Tibial nerve (tissue), 4 donors: ENCODE data around the gene PCDHB8. TPM values are rescaled to one million over a fixed set of nuclear protein-coding genes. Genes with fewer than 3 reads are reported as not detected.
A peak's percentile ranks its signal among the peaks of the same experiment; 100 is the strongest.
"Not testable (repeated sequence)": the region's sequence is repeated elsewhere in the genome, so short reads cannot be mapped to it uniquely, and the experiment has no call there.

ENCODE experiments used
- DNase-seq, 2 donors: peaks; one replicate each; pipeline ENCODE4 v3.0.0-alpha.2; 2019; ENCODE audit warnings: low spot score in 2 of 2
- H3K27ac ChIP-seq, 4 donors: fragments of 200-600 bp; sonication (generic) in 3 of 4; one replicate each; pipeline ENCODE4 v1.5.1; 2017 to 2019; ENCODE audit warnings: mild to moderate bottlenecking in 1 of 4
- H3K27me3 ChIP-seq, 2 donors: fragments of 200-600 bp; sonication (generic) in 1 of 2; one replicate each; pipeline versions ENCODE4 v1.5.1 to v1.6.0; 2017 to 2019
- H3K36me3 ChIP-seq, 3 donors: fragments of 200-600 bp; sonication (generic); one replicate each; pipeline ENCODE4 v1.5.1; 2018 to 2019
- H3K4me1 ChIP-seq, 4 donors: fragments of 200-600 bp; sonication (generic) in 3 of 4; one replicate each; pipeline ENCODE4 v1.5.1; 2017 to 2019
- H3K4me3 ChIP-seq, 4 donors: fragments of 200-600 bp; sonication (generic) in 3 of 4; one replicate each; pipeline ENCODE4 v1.5.1; 2017 to 2019; ENCODE audit warnings: mild to moderate bottlenecking in 1 of 4, moderate library complexity in 1 of 4
- H3K9me3 ChIP-seq, 4 donors: fragments of 200-600 bp; sonication (generic) in 3 of 4; one replicate each; pipeline ENCODE4 v1.5.1; 2017 to 2019
- EP300 ChIP-seq, 2 donors: sonication (generic); formaldehyde crosslinking; IDR thresholded peaks; one replicate each; pipeline ENCODE4 v1.6.1; 2017; ENCODE audit warnings: antibody characterized with exemption in 2 of 2, mild to moderate bottlenecking in 1 of 2
- POLR2A ChIP-seq, 2 donors: fragments of 450-650 bp; IDR thresholded peaks; one replicate each; pipeline ENCODE4 v1.6.1; 2017; ENCODE audit warnings: antibody characterized with exemption in 2 of 2, mild to moderate bottlenecking in 2 of 2, moderate library complexity in 2 of 2
- WGBS, 2 donors: methylation state at CpG; one replicate each; pipeline ENCODE4 v1.1.5; 2018; 5-methylcytosine and 5-hydroxymethylcytosine counted together
- total RNA-seq, 4 donors: library from RNA; depleted of rRNA; stranded (reverse); fragments of >200 nt; gene quantifications; one replicate each; pipeline ENCODE4 v1.1.0, GENCODE V29; 2016
- TF ChIP-seq, protein P1 (sequence below), 5 experiments: fragments of 200-600 bp in 3 of 5; fragments of 450-650 bp in 2 of 5; sonication (generic) in 3 of 5; IDR thresholded peaks; one replicate each; pipeline ENCODE4 v1.5.1; 2016 to 2019; ENCODE audit warnings: antibody characterized with exemption in 5 of 5, mild to moderate bottlenecking in 3 of 5, moderate library complexity in 2 of 5

The PCDHB8 gene
- total RNA-seq, 4 donors from 2014 or later, result 1.0 to 4.2 (median 3.5) TPM

DNA sequence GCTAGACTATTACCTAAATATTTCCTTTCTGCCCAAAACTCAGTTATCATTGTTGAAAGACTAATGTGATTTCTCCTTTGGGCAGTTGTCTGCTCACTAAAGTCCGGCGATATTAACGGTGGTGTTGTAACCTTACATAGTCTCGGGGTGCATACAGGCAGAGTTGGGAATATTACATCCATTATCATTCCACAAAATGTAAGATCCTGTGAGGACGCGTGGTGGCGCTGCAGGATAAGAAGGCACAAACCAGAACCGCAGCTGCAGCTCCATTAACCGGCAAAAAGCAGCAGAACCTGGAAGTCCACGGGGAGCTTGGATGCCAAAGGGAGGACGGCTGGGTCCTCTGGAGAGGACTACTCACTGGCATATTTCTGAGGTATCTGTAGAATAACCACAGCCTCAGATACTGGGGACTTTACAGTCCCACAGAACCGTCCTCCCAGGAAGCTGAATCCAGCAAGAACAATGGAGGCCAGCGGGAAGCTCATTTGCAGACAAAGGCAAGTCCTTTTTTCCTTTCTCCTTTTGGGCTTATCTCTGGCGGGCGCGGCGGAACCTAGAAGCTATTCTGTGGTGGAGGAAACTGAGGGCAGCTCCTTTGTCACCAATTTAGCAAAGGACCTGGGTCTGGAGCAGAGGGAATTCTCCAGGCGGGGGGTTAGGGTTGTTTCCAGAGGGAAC is 36.2 kb downstream of the PCDHB8 start, which contains the start of gene PCDHB13:
PCDHB13 (plus strand) TSS at position 264 of the 684 bp plus-strand sequence; CDS start at position 469, 205 bp downstream.
- H3K4me3 ChIP-seq, H3K4me1 ChIP-seq, H3K27me3 ChIP-seq, H3K27ac ChIP-seq: not testable (repeated sequence)
- Histone ChIP-seq H3K9me3 (peaks cover 0 to 96% (median 32%) of the 10 kb centered on the region in 4 donors), H3K36me3 (peaks cover 0 to 21% (median 0%) of the 10 kb centered on the region in 3 donors)
- DNase-seq, result peak in 1 of 2 donors; percentile 24
- 6 to 10% methylated on average over 11 to 13 of the region's 18 CpGs for WGBS, 2 donors
- TF ChIP-seq, protein P1, sequence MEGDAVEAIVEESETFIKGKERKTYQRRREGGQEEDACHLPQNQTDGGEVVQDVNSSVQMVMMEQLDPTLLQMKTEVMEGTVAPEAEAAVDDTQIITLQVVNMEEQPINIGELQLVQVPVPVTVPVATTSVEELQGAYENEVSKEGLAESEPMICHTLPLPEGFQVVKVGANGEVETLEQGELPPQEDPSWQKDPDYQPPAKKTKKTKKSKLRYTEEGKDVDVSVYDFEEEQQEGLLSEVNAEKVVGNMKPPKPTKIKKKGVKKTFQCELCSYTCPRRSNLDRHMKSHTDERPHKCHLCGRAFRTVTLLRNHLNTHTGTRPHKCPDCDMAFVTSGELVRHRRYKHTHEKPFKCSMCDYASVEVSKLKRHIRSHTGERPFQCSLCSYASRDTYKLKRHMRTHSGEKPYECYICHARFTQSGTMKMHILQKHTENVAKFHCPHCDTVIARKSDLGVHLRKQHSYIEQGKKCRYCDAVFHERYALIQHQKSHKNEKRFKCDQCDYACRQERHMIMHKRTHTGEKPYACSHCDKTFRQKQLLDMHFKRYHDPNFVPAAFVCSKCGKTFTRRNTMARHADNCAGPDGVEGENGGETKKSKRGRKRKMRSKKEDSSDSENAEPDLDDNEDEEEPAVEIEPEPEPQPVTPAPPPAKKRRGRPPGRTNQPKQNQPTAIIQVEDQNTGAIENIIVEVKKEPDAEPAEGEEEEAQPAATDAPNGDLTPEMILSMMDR (IDR thresholded peaks at IDR 0.05), result peak in 1 of 5 experiments; percentile 26

DNA sequence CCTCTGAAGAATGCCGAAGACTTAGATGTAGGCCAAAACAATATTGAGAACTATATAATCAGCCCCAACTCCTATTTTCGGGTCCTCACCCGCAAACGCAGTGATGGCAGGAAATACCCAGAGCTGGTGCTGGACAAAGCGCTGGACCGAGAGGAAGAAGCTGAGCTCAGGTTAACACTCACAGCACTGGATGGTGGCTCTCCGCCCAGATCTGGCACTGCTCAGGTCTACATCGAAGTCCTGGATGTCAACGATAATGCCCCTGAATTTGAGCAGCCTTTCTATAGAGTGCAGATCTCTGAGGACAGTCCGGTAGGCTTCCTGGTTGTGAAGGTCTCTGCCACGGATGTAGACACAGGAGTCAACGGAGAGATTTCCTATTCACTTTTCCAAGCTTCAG is 37.0 kb downstream of the PCDHB8 start:
- not testable (repeated sequence) for H3K27ac ChIP-seq, H3K4me3 ChIP-seq, H3K4me1 ChIP-seq, H3K27me3 ChIP-seq, DNase-seq
- 67 to 70% methylated on average over 12 of the region's 12 CpGs for WGBS, 2 donors
- Histone ChIP-seq H3K36me3 (peaks cover 0 to 23% (median 0%) of the 10 kb centered on the region in 3 donors), H3K9me3 (peaks cover 0 to 96% (median 32%) of the 10 kb centered on the region in 4 donors)

DNA sequence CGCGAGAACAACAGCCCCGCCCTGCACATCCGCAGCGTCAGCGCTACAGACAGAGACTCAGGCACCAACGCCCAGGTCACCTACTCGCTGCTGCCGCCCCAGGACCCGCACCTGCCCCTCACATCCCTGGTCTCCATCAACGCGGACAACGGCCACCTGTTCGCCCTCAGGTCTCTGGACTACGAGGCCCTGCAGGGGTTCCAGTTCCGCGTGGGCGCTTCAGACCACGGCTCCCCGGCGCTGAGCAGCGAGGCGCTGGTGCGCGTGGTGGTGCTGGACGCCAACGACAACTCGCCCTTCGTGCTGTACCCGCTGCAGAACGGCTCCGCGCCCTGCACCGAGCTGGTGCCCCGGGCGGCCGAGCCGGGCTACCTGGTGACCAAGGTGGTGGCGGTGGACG is 37.9 kb downstream of the PCDHB8 start:
- not testable (repeated sequence) for H3K27ac ChIP-seq, DNase-seq, H3K4me1 ChIP-seq, H3K4me3 ChIP-seq, H3K27me3 ChIP-seq
- WGBS, 2 donors, result 24 to 36% methylated on average over 9 to 15 of the region's 40 CpGs
- Histone ChIP-seq H3K36me3 (peaks cover 0 to 25% (median 0%) of the 10 kb centered on the region in 3 donors), H3K9me3 (peaks cover 0 to 96% (median 32%) of the 10 kb centered on the region in 4 donors)

DNA sequence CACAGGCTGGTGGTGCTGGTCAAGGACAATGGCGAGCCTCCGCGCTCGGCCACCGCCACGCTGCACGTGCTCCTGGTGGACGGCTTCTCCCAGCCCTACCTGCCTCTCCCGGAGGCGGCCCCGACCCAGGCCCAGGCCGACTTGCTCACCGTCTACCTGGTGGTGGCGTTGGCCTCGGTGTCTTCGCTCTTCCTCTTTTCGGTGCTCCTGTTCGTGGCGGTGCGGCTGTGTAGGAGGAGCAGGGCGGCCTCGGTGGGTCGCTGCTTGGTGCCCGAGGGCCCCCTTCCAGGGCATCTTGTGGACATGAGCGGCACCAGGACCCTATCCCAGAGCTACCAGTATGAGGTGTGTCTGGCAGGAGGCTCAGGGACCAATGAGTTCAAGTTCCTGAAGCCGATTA is 38.4 kb downstream of the PCDHB8 start:
- Histone ChIP-seq H3K36me3 (peaks cover 0 to 25% (median 0%) of the 10 kb centered on the region in 3 donors), H3K9me3 (peaks cover 0 to 96% (median 33%) of the 10 kb centered on the region in 4 donors)
- not testable (repeated sequence) for H3K4me3 ChIP-seq, DNase-seq, H3K4me1 ChIP-seq, H3K27ac ChIP-seq, H3K27me3 ChIP-seq
- 30 to 42% methylated on average over 3 to 14 of the region's 26 CpGs for WGBS, 2 donors

DNA sequence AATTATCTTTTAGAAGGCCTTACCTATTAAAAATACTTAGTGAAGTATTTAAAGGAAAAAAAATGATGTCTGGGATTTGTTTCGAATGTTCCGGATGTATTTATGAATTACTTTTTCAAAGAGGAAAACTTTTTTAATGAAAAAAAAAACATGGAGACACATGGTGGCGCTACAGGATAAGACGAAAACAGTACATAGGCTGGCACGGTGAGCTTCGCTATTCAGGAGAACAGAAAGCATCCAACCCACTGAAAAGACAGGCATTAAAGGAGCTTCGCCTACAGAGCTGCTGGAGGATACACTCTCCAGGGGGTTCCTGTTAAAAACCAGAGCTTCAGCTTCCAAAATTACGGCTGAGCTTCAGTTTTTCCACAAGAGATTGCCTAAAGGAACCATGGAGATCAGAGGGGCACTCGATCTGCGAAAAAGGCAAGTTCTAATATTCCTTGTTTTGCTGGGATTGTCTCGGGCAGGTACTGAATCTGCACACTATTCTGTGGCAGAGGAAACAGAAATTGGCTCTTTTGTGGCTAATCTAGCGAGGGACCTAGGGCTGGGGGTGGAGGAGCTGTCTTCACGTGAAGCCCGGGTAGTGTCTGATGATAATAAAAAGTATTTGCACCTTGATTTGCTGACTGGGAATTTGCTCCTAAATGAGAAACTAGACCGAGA is 45.7 kb downstream of the PCDHB8 start, which contains the start of gene PCDHB14:
PCDHB14 (plus strand) TSS at position 232 of the 672 bp plus-strand sequence; CDS start at position 395, 163 bp downstream.
- DNase-seq, result no peak
- TF ChIP-seq, protein P1 (IDR thresholded peaks at IDR 0.05), result no peak
- TF ChIP-seq EP300 (IDR thresholded peaks at IDR 0.05) (no peak), POLR2A (IDR thresholded peaks at IDR 0.05) (no peak)
- Histone ChIP-seq H3K4me1 (no peaks in the 10 kb centered on the region), H3K36me3 (peaks cover 0 to 20% (median 0%) of the 10 kb centered on the region in 3 donors), H3K9me3 (peaks cover 4 to 98% (median 43%) of the 10 kb centered on the region in 4 donors), H3K27me3 (no peaks in the 10 kb centered on the region), H3K27ac (no peak within 1 kb of the TSS), H3K4me3 (peak within 1 kb of the TSS in 1 of 4 donors; percentile 27)
- WGBS, 2 donors, result 28 to 31% methylated on average over 15 of the region's 15 CpGs

DNA sequence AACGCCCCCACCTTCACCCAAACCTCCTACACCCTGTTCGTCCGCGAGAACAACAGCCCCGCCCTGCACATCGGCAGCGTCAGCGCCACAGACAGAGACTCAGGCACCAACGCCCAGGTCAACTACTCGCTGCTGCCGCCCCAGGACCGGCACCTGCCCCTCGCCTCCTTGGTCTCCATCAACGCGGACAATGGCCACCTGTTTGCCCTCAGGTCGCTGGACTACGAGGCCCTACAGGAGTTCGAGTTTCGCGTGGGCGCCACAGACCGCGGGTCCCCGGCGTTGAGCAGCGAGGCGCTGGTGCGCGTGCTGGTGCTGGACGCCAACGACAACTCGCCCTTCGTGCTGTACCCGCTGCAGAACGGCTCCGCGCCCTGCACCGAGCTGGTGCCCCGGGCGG is 47.3 kb downstream of the PCDHB8 start:
- H3K4me3 ChIP-seq, H3K27me3 ChIP-seq, H3K27ac ChIP-seq, H3K4me1 ChIP-seq, H3K36me3 ChIP-seq, DNase-seq: not testable (repeated sequence)
- peaks cover 4 to 94% (median 41%) of the 10 kb centered on the region in 4 donors for H3K9me3 ChIP-seq
- 14 to 33% methylated on average over 12 to 18 of the region's 40 CpGs for WGBS, 2 donors

DNA sequence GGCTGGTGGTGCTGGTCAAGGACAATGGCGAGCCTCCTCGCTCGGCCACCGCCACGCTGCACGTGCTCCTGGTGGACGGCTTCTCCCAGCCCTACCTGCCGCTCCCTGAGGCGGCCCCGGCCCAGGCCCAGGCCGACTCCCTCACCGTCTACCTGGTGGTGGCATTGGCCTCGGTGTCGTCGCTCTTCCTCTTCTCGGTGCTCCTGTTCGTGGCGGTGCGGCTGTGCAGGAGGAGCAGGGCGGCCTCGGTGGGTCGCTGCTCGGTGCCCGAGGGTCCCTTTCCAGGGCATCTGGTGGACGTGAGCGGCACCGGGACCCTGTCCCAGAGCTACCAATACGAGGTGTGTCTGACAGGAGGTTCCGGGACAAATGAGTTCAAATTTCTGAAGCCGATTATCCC is 47.8 kb downstream of the PCDHB8 start:
- peaks cover 4 to 94% (median 40%) of the 10 kb centered on the region in 4 donors for H3K9me3 ChIP-seq
- not testable (repeated sequence) for H3K27me3 ChIP-seq, H3K4me1 ChIP-seq, H3K4me3 ChIP-seq, H3K36me3 ChIP-seq, DNase-seq, H3K27ac ChIP-seq
- 40 to 51% methylated on average over 8 to 18 of the region's 30 CpGs for WGBS, 2 donors

Other genes with a start within 250 kb of the PCDHB8 start
- gene PCDHAC2, start 211.3 kb upstream of the PCDHB8 start, total RNA-seq, result 1 to 10 TPM in 3 of 4 donors, under 1 TPM in 1; 0.78 to 4.2 (median 2.5) TPM
- under 1 TPM in 1 of 4 donors, not detected in 3; 0.21 TPM for gene PCDHB1, start 126.4 kb upstream of the PCDHB8 start, total RNA-seq
- gene PCDHB2, start 83.2 kb upstream of the PCDHB8 start, total RNA-seq, result 1 to 10 TPM; 1.7 to 7.5 (median 4.6) TPM
- 1 to 10 TPM; 3.9 to 7.4 (median 4.9) TPM for gene PCDHB3, start 77.3 kb upstream of the PCDHB8 start, total RNA-seq
- gene PCDHB4, start 56.0 kb upstream of the PCDHB8 start, total RNA-seq, result 10 to 100 TPM in 3 of 4 donors, 1 to 10 TPM in 1; 7.3 to 19.8 (median 14.8) TPM
- gene PCDHB5, start 42.6 kb upstream of the PCDHB8 start, total RNA-seq, result 10 to 100 TPM in 2 of 4 donors, 1 to 10 TPM in 2; 5.9 to 15.5 (median 9.6) TPM
- 1 to 10 TPM; 1.8 to 3.7 (median 2.4) TPM for gene PCDHB6, start 27.7 kb upstream of the PCDHB8 start, total RNA-seq
- 1 to 10 TPM; 4.4 to 7.1 (median 5.5) TPM for gene PCDHB7, start 5.1 kb upstream of the PCDHB8 start, total RNA-seq
- 10 to 100 TPM in 3 of 4 donors, 1 to 10 TPM in 1; 9.2 to 17.7 (median 14.6) TPM for gene PCDHB16, start 4.6 kb downstream of the PCDHB8 start, total RNA-seq
- 1 to 10 TPM; 4.6 to 9.2 (median 7.4) TPM for gene PCDHB9, start 9.4 kb downstream of the PCDHB8 start, total RNA-seq
- 10 to 100 TPM in 1 of 4 donors, 1 to 10 TPM in 3; 4.8 to 10.4 (median 5.6) TPM for gene PCDHB10, start 14.6 kb downstream of the PCDHB8 start, total RNA-seq
- gene PCDHB11, start 21.8 kb downstream of the PCDHB8 start, total RNA-seq, result 1 to 10 TPM; 6.9 to 8.6 (median 7.6) TPM
- 10 to 100 TPM in 3 of 4 donors, 1 to 10 TPM in 1; 5.7 to 12.6 (median 12.2) TPM for gene PCDHB12, start 30.9 kb downstream of the PCDHB8 start, total RNA-seq
- 1 to 10 TPM; 8.2 to 9.8 (median 9.2) TPM for gene PCDHB13, start 36.1 kb downstream of the PCDHB8 start, total RNA-seq
- gene PCDHB14, start 45.6 kb downstream of the PCDHB8 start, total RNA-seq, result 10 to 100 TPM in 2 of 4 donors, 1 to 10 TPM in 2; 6.6 to 13.0 (median 10.3) TPM
- gene PCDHB15, start 67.6 kb downstream of the PCDHB8 start, total RNA-seq, result 1 to 10 TPM; 5.4 to 7.6 (median 6.4) TPM
- gene SLC25A2, start 126.3 kb downstream of the PCDHB8 start, total RNA-seq, result 1 to 10 TPM in 1 of 4 donors, under 1 TPM in 1, not detected in 2; 0.42 to 4.8 TPM
- gene TAF7, start 143.0 kb downstream of the PCDHB8 start, total RNA-seq, result 10 to 100 TPM; 49.5 to 80.0 (median 59.5) TPM
- gene PCDHGA1, start 152.7 kb downstream of the PCDHB8 start, total RNA-seq, result 1 to 10 TPM in 3 of 4 donors, under 1 TPM in 1; 0.90 to 2.5 (median 1.8) TPM
- 10 to 100 TPM in 3 of 4 donors, 1 to 10 TPM in 1; 9.6 to 20.4 (median 12.7) TPM for gene PCDHGA2, start 161.0 kb downstream of the PCDHB8 start, total RNA-seq
- 10 to 100 TPM in 1 of 4 donors, 1 to 10 TPM in 3; 6.5 to 10.5 (median 8.7) TPM for gene PCDHGA3, start 166.0 kb downstream of the PCDHB8 start, total RNA-seq
- gene PCDHGB1, start 172.3 kb downstream of the PCDHB8 start, total RNA-seq, result 1 to 10 TPM; 4.3 to 8.4 (median 6.8) TPM
- 10 to 100 TPM in 2 of 4 donors, 1 to 10 TPM in 2; 5.1 to 13.5 (median 9.2) TPM for gene PCDHGA4, start 177.2 kb downstream of the PCDHB8 start, total RNA-seq
- 10 to 100 TPM in 2 of 4 donors, 1 to 10 TPM in 2; 9.2 to 14.0 (median 10.4) TPM for gene PCDHGB2, start 182.2 kb downstream of the PCDHB8 start, total RNA-seq
- gene PCDHGA5, start 186.4 kb downstream of the PCDHB8 start, total RNA-seq, result 10 to 100 TPM in 3 of 4 donors, 1 to 10 TPM in 1; 8.2 to 13.2 (median 12.1) TPM
- gene PCDHGB3, start 192.5 kb downstream of the PCDHB8 start, total RNA-seq, result 10 to 100 TPM in 2 of 4 donors, 1 to 10 TPM in 2; 7.8 to 12.4 (median 10.1) TPM
- 10 to 100 TPM in 2 of 4 donors, 1 to 10 TPM in 2; 7.4 to 12.3 (median 10.1) TPM for gene PCDHGA6, start 196.1 kb downstream of the PCDHB8 start, total RNA-seq
- gene PCDHGA7, start 205.0 kb downstream of the PCDHB8 start, total RNA-seq, result 10 to 100 TPM in 1 of 4 donors, 1 to 10 TPM in 3; 7.6 to 12.2 (median 9.2) TPM
- 10 to 100 TPM in 3 of 4 donors, 1 to 10 TPM in 1; 9.3 to 12.3 (median 11.1) TPM for gene PCDHGB4, start 209.9 kb downstream of the PCDHB8 start, total RNA-seq
- gene PCDHGA8, start 214.8 kb downstream of the PCDHB8 start, total RNA-seq, result 1 to 10 TPM; 5.5 to 9.3 (median 6.6) TPM
- gene PCDHGB5, start 220.2 kb downstream of the PCDHB8 start, total RNA-seq, result 10 to 100 TPM in 3 of 4 donors, 1 to 10 TPM in 1; 9.9 to 22.4 (median 16.2) TPM
- gene PCDHGA9, start 225.0 kb downstream of the PCDHB8 start, total RNA-seq, result 10 to 100 TPM in 3 of 4 donors, 1 to 10 TPM in 1; 8.4 to 13.8 (median 11.9) TPM
- gene PCDHGB6, start 230.2 kb downstream of the PCDHB8 start, total RNA-seq, result 10 to 100 TPM in 3 of 4 donors, 1 to 10 TPM in 1; 9.2 to 16.8 (median 13.9) TPM
- 10 to 100 TPM in 2 of 4 donors, 1 to 10 TPM in 2; 7.6 to 15.0 (median 10.6) TPM for gene PCDHGA10, start 235.2 kb downstream of the PCDHB8 start, total RNA-seq
- 10 to 100 TPM; 14.6 to 19.2 (median 18.0) TPM for gene PCDHGB7, start 239.9 kb downstream of the PCDHB8 start, total RNA-seq
- gene PCDHGA11, start 243.3 kb downstream of the PCDHB8 start, total RNA-seq, result 1 to 10 TPM; 8.3 to 9.3 (median 8.9) TPM